Hematopoietic multipotent progenitor cell (in vitro differentiated cells): ENCODE data around the gene AQP1. TPM values are rescaled to one million over a fixed set of nuclear protein-coding genes. Genes with fewer than 3 reads are reported as not detected.
A peak's percentile ranks its signal among the peaks of the same experiment; 100 is the strongest.

Source experiments
- DNase-seq, 3 donors: peaks; one replicate each; pipeline ENCODE4 v3.0.0-alpha.2; 2011 to 2015; ENCODE audit warnings: low read depth in 2 of 3, low spot score in 2 of 3
- total RNA-seq: library from RNA; depleted of rRNA; stranded (reverse); fragments of >200 nt; gene quantifications from one replicate; pipeline ENCODE4 v1.2.3, GENCODE V29; 2012

Gene AQP1
- total RNA-seq, 1 donor: 0.81 TPM

DNA sequence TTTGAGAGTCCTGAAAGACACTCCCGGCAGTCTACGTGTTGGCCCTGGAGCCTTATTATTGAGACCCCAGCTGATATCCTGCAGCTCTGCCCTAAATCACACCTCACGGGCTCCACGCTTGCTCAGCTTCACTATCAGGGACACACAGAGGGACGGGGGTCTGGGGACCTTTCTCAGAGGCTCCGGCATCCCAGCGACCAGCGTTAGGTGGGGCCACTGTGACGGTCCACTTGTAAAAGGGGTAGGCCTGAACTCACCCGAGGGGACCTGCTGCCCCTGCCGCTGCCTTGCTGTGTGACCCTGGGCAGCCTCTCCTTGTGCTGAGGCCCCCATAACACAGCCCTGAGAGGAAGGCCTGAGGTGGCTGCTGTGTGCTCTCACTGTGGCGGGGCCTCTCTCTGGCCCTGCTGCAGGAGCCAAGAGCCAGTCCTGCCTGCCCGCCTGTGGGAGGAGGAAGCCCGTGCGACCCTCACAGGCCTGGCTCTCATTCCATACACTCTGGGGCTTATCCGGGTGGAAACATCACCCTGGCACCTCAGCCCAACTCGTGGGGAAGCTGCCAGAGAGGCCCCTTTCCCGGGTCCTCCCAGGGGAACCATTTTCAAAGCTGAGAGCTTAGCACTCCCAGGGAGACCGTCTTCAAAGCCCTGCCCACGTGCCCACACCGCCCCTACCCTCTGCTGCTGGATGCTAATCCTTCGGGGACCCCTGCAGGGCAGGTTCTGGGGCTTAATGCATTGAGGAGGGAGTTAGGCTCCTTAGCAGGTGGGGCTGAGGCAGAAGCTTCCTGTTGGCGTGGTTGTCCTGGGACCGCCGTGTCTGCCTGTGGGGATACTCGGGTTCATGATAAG lies 21.7 kb downstream of the AQP1 start:
- DNase-seq: no peak

DNA sequence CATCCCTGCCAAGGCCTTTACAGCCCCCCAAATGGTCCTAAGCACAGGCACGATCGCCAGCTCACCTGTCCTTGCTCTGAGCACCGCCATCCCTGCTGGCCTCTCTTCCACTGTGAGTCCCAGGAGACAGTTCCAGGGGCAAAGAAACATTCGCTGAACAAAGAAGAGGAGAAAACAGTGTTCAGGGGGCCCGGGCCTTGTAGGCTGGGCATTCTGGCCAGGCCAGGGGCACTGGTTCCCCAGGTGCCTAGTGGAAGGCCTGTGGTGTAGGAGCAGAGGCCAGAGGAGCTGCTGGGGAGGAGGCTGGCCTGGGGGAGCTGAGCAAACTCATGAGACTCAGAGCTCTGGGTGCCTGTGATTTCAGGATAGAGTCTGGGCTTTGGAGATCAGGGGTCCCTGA lies 22.6 kb downstream of the AQP1 start:
- no peak for DNase-seq

DNA sequence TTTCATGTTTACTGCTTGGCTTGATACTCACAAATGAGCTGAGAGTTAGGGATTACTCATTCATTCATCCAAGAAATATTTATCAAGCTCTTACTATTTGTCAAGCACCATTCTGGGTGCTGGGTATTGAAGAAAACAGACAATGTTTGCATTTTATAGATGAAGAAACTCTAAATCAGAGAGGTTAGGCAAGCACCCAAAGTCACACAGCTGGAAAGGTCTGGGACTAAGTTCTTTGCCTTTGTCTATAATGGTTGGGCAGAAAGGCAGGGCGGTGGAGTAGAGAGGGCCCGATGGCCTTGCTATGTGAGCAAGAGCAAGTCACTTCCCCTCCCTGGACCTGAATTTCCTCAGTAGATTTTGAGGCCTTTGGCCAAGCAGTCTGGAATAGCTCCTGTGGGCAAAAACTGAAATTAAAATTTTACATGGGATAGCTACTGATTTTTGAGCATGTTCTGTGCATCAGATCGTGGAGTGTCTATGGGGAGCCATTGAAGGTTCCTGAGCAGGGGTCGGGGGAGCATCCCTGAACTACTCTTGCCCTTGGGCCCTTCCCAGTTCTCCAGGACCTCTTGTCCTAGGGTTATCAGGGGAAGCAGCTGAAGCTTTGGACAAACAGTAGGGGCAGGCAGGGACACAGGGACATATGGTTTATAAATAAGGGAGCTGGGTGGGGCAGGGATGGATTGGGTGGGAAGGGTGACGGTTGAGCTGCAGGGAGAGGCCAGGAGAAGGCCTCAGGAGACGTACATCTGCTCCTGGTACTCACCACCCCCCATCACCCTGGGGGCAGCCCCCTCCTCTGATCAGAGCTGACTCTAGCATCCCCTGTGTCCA lies 23.3 kb downstream of the AQP1 start:
- no peak for DNase-seq

DNA sequence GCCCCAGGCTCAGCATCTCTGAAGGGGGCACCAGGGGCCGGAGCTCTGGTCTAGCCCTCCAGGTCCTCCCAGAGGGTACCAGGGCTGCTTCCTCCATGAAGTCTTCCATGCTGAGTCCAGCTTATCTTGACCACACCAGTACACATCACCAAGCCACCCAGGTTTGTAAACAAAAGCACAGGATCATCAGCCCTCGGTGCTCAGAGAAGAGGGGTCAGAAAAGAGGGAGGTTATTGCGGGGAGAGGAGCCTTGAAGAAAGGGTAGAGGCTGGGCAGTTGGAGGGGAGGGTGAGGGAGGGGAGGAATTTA lies 23.9 kb downstream of the AQP1 start:
- DNase-seq: no peak

DNA sequence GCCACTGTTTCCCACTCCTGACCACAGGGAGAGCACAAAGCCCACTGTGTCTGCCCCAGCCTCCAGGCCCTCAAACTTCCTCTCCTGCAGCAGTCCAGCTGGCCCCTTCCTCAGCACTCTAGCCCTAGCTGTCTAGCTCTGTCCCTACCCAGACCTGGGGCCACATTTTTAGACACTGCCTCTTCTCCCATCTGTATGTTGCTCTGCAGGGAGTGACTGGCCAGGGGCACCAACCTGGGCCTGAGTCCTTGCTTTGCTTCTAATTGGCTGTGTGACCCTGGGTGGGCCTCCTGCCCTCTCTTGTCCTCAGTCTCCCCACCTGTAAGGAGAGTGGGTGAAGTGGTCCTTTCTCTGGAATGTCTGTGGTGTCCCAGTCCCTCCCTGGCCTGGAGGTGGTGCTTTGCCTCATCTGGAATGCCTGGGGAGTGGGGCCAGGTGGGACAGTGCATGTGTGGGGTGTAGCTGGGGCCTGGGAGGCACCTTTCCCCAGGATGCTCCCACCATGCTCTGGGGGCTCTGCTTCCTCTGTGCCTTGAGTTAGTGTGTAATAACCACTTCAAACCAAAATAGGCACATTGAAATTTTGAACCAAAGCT lies 25.1 kb downstream of the AQP1 start:
- no peak for DNase-seq

DNA sequence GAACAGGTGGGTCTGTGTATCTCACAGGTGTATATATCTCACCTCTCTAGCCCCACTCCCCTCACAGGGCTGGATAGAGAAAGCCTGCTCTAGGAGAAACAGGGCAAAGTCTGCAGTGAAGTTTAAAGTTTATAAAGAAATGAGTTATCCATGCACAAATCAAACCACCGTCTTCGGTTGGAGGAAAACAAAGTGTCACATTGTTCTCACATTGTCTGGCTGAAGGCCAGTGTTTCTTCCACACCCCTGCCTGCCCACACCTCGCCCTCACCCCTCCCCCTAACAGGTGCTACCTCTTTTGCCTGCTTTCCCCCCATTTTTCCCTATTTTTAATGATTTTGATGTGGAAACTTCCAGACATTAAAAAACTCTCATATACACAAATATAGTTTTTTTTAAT lies 25.8 kb downstream of the AQP1 start:
- DNase-seq: no peak

DNA sequence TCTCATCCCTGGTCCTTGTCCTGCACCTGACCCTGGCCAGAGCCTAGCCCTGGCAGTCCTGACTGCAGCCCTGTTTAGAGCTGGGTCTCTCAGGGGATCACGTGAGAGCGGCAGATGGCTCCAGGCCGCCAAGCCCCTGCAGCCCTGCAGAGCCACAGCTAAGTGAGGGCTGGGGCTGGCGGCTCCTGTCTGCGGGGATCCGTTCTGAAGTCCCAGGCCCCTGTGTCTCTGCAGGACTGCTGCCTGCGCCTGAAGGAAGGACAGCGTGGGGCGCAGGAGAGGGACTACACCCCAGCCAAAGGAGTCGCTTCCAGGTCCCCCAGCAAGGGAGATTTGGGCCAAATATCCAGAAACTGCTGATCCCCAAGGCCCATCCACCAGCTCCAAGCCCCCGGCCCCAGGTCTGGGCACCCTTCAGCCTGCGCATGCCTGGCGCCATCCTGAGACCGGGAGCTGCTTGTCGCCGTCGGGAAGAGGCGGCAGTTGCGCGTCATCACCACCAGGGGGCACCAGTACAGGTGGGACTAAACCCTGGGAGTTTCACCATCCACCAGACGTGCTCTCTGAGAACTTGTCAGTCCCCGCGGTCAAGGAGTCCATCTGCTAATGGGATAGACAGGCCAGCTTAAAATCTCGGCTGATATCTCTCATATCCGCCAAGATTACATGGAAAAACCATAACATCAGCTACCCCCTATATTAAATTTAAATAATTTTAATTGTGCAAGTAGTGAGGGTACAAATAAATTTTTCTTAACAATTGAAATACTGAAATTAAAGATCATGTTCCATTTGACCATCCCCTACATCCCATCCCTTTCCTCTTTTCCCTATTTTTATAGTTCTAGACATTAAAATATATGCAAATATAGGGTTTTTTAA lies 27.0 kb downstream of the AQP1 start:
- DNase-seq: peak; percentile 31 to 43 (median 37)

DNA sequence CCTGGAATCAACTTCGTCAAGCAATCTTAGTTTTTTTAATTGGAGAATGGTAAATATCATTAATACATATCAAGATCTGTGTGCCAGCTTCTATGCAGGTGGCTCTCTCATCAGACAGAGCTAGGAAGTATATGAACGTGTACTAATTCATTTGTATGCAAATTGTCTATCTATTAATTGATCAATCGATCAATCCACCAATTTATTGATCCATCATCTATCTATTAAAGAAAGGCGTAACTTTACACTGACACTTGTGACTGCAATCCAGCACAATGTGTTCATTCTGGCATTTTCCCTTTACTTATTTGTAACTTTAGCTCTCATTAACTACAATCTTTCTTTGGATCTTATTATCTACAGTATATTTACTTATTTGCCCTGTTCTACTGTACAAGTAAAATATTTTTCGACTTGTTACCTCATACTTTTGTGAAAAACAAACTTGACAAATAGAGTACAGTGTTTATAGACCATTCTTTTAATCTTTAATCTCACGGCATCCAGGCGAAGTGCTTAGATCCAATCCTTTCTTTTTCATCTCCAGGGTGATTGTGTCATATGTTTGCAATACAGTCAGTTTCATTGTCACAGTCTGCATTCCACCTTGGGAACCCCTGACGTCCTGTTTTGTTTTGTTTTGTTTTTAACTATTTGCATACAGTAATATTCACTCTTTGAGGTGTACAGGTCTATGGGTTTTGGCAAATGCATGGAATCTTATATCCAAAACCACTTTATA lies 30.1 kb downstream of the AQP1 start:
- DNase-seq: no peak

DNA sequence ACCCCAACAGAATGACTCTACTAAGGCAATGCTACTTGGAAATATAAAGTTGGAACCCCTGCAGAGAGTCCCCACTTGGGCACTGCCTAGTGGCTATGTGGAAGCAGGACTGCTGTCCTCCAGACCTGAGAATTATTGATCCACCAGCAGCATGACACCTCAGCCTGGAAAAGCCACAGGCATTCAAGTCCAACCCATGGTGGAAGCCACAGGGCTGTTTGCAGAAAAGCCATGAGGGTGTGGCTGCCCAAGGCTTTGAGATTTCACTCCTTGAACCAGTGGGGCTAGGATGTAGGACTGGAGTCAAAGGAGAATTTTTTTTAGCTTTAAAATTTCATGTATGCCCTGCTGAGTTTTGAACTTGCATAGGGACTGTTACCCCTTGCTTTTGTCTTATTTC lies 38.5 kb downstream of the AQP1 start:
- DNase-seq: no peak

DNA sequence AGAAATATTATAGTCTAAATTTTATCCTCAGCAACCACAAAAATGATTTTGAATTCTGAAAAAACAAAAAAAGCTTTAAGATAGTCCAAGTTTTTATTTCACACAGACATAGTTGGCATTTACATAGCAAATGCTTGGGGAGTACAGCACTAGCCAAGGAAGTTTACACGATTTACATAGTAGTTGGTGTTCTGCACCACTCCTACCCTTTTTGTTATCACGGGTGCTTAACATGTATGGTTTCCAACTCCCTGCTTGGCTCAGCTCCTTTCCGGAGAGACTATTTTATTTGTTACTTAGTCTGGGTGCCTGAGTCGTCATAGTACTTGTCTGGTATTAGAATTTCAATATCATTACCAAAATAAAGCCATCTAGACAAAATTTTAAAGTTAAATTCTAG lies 43.3 kb downstream of the AQP1 start:
- DNase-seq: no peak

DNA sequence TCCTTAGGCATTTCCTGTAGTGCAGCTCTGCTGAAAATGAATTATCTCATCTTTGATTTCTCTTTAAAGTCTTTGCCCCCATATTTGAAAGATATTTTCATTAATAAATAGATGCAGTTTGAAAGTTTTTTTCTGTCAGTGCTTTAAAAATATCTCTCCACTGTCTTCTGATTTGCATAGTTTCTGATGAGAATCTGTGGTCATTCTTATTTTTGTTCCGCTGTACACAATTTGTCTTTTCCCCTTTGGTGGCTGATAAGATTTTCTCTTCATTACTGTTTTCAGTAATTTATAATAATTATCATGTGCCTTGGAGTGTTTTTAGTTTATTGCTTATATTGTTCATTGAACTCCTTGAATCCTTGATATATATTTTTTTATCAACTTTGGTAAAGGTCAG lies 45.1 kb downstream of the AQP1 start:
- DNase-seq: no peak

DNA sequence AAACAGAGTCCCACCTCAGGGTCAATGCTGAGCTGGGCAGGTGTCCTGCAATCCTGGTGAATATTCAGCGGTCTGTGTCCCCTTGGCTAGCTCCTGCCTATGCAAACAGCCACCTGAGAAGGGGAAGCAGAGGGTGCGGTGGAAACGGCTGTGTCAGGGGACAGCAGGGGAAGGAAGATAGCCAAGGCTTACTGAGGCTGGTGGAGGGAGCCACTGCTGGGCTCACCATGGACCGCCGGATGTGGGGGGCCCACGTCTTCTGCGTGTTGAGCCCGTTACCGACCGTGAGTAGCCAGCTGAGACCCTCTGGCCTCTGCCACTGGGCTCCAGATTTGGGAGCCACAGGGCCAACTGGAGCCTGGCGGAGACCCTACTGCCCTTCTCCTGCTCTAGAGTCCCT lies 52.2 kb downstream of the AQP1 start, which contains the start of gene GHRHR:
GHRHR (plus strand) TSS at position 112 of the 400 bp plus-strand sequence; CDS start at position 228, 116 bp downstream.
- no peak for DNase-seq

DNA sequence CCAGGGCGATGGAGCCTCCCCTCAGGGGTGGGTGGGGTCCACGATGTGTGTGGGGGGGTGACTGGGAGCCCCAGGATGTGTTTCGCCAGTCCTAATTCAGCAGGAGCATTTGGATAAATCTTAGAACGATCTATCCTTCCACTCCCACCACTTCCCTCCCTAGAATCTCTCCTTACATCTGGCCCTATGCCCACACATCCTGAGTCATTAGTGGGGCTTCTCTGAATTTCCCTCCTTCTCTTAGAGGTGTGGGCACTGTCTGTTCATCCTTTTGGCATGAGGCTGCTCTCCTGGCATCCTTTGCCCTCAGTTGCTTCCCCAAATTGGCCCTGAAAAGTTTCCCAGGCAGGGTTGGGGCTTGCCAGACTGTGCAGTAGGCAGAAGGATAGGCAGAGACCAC lies 53.7 kb downstream of the AQP1 start:
- DNase-seq: no peak

DNA sequence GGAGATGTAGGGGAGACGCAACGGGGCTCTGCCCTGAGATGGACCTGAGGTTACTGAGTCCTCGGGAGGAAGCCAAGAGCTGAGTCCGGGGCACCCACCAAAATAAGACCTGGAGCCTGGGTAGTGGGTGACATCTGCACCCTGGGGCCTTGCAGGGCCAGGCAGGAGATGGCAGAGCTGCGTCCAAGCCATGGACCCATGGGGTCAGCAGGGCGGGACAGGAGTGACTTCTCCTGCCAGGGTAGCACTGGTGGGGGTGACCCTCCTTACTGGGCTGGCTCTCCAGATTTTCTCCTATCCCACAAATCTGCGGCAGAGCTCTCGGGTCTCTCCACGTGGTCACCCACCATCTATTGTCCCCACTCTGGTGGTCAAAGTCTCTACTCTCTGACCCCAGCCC lies 54.2 kb downstream of the AQP1 start:
- DNase-seq: no peak

DNA sequence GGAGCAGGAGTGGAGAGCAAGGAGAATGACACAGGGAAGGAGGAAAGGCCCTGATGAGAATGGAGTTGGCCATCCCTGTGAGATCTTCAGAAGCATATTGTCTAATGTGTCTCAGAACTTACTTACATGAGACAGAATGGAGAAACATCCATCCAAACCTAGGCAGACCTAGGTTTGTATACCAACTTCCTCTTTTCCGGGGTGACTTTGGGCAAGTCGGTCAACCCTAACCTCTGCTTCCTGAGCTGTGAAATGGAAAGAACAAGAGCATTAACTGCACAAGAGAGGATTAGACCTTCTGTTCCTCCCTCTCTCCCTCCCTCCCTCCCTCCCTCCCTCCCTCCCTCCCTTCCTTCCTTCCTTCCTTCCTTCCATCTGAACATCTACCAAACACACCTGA lies 56.6 kb downstream of the AQP1 start:
- no peak for DNase-seq

DNA sequence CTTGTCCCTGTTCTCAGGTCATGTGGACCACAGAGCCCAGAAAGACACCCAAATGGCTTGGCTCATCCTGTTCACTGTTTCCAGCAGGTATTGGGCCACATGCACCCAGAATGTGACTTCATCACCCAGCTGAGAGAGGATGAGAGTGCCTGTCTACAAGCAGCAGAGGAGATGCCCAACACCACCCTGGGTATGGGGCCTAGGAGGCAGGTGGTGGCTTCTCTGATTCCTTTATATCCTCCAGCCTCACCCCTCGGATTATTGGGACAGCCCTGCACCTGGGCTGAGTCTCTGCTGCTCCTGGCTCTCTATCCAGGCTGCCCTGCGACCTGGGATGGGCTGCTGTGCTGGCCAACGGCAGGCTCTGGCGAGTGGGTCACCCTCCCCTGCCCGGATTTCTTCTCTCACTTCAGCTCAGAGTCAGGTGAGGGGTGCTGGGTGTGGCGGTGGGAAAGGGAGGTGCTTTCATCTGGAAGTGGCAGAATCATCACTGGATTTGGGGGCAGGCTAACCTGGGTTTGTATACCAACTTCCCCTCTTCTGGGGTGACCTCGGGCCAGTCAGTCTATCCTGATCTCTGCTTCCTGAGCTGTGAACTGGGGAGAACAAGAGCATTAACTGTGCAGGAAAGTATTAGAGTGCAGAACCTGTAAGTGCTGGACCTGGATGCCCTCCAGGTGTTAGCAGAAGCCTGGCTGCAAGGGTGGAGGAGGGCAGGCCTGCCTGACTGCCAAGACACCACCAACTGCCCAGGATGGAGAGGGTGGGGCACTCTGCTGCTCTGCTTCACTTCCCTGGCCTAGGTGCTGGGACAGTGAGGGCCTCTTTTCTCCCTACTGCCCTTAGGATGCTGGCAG lies 57.3 kb downstream of the AQP1 start:
- no peak for DNase-seq

DNA sequence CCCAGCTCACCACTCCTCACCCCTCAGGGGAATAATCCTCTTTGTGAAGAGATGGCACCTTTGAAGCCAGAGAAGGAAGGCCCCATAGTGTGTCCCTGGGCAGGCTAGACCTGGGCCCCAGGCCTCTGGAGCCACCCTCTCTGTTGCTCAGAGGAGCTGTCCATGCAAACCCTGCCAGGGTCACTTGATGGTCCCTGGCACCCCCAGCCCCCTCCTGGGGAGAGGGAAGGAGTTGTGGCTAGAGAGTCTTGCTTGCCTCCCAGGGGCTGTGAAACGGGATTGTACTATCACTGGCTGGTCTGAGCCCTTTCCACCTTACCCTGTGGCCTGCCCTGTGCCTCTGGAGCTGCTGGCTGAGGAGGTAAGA lies 57.9 kb downstream of the AQP1 start:
- DNase-seq: no peak

DNA sequence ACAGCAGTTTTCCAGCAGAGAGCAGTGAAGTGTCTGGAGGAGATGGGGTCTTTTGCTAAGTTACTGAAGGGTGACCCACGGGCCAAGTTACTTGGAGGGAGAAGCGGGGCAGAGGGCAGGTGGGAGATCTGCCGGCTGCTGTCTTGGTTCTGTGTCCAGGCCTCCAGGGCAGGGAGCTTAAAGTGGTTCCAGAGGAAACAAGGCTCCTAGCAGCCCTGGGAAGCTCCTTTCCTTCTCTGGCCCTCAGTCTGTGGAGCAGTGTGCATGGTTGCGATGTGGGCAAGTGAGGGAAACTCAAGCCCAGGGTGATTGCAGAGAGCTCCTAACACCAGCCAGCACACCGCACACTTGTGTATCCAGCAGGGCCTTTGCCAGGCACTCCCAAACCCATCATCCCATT lies 58.4 kb downstream of the AQP1 start:
- no peak for DNase-seq

DNA sequence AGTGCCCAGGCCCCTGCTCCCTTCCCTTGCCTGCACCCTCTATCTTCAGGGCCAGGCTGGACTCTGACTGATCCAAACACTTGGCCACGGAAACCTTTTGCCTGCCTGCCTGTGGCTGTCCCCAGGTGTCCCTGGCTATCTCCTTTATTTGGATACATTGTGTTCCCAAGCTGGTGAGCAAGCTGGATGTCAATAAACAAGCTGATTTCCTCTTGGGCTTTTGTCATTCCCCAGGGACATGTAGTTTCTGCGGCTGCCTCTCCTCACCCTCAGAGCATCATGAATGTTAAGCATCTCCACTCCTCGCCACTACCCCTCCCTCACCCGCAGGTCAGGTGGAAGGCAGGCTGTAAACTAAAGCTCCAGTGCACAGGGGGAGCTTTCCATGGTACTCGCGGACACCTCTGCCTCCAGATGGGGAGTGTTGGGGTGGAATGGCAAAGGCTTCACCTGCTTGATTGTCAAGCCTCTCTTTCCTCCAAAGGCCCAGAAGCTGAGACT lies 59.0 kb downstream of the AQP1 start:
- no peak for DNase-seq
